Fibroblast of lung (primary cell): Measurements from ENCODE around the gene FLRT2.

Experiments
- EZH2 ChIP-seq: IDR thresholded peaks from 2 replicates; pipeline ENCODE4 v1.5.1; 2012; ENCODE audit warnings: low read length, control low read depth, mild to moderate bottlenecking; ENCODE audit errors: missing control alignments
- TF ChIP-seq, protein P1 (sequence below), 2 donors: IDR thresholded peaks in 1 of 2; conservative IDR thresholded peaks in 1 of 2; 1 replicate in 1 of 2; 2 replicates in 1 of 2; pipeline ENCODE4 v1.5.1; 2011 to 2012; ENCODE audit warnings: low read length in 2 of 2, control low read depth in 1 of 2, inconsistent platforms in 1 of 2, low read depth in 1 of 2, mild to moderate bottlenecking in 1 of 2

DNA sequence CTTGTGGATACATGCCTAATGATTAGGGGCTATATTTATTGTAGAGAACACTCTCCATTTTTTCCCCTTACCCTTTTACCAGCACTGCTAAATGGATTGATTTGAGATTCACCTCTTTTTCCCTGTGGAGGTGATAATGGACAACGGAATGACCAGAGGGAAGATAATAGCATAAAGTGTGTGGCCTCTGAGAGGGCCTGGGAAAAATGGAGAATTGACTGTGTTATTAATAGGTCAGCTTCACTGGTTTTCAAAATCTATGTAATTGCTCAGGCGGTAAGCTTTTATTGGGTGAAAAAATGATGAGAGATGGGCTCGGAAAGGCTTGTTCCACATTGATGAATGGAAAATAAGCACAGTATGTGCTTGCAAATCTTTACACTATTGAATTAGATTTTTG is 15.8 kb downstream of the FLRT2 start:
- TF ChIP-seq EZH2, result no peak
- TF ChIP-seq, protein P1, sequence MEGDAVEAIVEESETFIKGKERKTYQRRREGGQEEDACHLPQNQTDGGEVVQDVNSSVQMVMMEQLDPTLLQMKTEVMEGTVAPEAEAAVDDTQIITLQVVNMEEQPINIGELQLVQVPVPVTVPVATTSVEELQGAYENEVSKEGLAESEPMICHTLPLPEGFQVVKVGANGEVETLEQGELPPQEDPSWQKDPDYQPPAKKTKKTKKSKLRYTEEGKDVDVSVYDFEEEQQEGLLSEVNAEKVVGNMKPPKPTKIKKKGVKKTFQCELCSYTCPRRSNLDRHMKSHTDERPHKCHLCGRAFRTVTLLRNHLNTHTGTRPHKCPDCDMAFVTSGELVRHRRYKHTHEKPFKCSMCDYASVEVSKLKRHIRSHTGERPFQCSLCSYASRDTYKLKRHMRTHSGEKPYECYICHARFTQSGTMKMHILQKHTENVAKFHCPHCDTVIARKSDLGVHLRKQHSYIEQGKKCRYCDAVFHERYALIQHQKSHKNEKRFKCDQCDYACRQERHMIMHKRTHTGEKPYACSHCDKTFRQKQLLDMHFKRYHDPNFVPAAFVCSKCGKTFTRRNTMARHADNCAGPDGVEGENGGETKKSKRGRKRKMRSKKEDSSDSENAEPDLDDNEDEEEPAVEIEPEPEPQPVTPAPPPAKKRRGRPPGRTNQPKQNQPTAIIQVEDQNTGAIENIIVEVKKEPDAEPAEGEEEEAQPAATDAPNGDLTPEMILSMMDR (conservative IDR thresholded peaks at IDR 0.05 in 1 of 2, IDR thresholded peaks at IDR 0.05 in 1 of 2; ENCODE audit: low read depth in 1 of 2, low read length in 2 of 2), result no peak
